ENCODE data around the gene NSMCE1.

Gene NSMCE1

DNA sequence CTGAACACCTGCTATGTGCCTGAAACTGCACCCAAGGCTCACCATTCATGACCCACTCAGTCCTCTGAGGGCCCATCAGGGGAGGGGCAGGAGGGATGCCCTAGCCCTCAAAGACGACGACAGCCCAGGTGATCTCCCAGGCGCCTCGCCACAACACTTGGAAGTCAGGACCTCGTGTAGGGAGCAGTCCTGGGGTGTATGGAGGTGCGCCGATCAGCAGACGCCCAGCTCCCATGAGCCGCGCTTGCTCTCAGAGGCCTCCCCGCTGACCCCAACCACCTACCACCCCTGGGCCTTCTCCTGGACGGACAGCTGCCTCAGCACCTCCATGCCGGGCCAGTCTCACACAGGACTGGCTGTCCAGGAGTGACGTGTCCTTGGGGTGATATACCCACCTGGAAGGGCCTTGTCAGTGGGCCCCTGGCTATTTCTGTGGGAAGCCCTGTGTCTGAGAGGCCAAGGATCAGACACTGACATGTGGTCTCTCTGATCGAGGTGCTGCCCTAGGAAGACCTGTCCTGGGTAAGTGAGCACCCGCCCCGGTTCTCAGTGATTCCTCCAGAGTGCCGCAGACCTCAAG lies 38.6 kb downstream of the NSMCE1 start:
- no peak for DNase-seq (ENCODE audit: low read depth)

DNA sequence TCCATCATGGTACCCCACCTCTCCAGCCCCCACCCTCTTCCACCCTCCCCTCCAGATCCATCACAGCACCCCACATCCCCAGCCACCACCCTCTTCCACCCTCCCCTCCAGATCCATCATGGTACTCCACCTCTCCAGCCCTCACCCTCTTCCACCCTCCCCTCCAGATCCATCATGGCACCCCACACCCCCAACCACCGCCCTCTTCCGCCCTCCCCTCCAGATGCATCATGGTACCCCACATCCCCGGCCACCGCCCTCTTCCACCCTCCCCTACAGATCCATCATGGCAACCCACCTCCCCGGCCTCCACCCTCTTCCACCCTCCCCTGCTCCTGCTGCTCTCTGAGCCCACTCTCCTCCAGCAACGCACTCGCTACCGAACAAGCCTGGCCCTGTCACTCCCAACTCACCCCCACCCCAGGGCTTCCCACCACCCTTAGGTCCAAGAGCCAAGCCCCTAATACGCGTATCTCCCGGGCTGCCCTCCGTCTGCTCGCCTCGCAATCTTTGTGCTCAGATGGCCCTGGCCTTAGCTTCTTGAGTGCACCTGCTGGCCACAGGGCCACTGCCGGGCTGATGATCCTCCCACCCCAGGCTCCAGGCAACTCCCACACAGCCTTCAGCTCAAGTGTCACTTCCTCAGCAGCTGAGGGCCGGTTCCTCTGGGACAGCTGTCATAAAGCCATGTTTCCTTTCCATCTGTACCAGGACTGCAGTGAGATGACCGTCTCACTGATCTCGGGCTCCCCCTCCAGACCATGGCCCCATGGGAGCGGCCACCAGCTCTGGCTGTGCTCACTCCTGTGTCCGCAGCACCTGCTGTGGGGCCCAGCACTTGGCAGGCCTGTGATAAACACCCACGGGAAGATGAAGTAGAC lies 39.7 kb downstream of the NSMCE1 start:
- no peak for DNase-seq (ENCODE audit: low read depth)

DNA sequence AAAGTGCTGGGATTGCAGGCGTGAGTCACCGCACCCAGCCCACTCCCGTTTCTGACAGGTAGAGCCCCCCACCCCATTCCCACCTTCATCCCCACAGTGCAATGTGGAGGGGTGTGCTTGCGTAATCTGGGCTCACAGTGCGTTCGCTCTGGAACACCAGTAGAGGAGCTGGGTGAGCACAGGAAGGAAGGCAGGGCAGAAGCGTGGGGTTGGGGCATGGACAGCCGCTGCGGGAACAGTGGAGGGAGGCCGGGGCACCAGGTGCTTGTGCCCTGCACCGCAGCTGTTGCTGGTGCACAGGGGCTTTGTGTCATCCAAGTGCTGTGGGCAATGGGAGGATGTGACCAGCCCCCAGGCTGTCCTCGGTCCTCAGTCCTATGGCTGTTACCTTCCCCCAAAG lies 40.5 kb downstream of the NSMCE1 start:
- no peak for DNase-seq (ENCODE audit: low read depth)

DNA sequence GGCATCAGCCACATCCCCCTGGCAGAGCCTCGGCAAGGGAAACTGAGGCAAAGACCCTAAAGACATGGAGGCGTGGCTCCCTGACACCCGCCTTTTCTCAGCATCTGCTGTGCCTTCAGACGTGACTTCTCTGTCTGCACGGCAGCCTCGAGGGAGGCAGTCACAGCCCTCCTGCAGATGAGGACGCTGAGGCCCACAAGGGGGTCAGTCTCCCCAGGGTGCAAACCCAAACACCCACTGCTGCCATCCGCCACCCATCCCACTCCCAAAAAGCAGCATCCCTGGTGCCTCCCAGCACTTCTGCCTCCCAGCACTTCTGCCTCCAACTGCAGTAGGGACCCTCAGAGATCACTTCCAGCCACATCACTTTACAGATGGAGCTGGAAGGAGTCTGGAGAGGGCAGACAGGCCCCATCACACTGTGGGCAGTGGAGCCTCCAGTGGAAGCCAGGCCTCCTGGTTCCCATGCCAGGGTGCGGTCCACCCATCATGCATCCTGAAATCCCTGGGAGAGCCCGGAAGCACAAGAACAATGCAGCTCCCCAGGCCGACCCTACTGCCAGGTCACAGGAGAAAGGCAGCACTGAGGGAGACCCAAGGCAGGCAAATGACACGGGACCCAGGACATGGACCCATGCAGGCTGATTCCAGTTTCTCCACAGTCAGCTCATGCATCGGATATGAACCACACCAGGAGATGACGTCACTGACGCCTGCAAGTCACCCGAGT lies 41.4 kb downstream of the NSMCE1 start:
- no peak for DNase-seq (ENCODE audit: low read depth)

DNA sequence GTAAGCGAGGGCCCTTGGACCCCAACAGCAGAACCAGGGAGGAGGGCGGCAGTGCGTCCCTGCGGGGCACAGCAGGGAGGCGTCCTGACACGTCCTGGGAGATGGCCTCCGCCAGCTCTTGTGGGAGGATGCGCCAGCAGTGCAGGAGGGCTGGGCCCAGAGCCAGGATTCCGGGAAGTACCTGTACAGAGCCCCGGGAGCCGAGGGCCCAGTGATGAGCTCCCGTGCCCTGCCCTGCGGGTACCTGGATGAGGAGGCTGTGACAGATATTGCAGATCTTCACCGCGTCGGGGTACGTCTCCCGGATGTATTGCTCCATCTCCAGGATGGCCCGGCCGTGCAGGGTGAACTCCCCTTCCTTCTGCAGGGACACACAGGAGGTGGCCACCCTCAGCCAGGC lies 42.1 kb downstream of the NSMCE1 start:
- DNase-seq (ENCODE audit: low read depth): no peak

DNA sequence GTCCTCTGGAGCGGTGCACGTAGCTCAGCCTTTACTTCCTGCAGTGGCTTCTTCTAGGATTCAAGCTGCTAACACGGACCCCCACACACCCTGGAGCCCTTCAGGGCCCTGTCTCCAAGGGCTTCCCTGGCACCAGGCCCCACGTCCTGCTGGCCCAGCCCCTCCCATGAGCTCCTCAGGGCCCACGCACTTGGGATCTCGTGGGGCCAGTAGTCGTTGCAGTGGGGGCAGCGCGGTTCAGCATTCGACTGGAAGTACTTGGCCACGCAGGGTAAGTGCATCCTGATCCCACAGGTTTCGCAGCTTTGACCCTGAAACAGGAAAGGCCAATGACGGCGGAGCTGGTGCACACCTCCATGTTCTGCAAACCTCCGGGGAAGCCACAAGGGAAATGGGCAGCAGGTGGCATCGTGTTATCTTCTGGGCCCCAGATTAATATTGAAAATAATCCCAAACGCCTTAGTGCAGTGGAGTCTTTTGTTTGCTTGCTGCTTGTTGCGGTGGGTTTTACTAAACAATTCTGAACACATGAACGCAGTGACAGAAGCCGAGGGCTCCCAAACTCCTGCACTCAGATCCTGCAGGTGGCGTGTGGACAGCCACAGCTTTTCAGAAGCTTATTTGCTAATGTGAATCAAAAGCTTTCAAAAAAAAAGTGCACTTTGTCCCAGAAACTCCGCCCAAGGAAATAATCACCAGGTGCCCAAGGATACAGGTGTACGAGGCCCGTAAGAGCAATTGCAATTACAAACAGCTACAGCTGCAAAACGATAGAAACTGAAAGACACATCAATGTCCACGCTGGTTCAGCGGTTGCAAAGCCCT lies 42.8 kb downstream of the NSMCE1 start:
- DNase-seq (ENCODE audit: low read depth): no peak

DNA sequence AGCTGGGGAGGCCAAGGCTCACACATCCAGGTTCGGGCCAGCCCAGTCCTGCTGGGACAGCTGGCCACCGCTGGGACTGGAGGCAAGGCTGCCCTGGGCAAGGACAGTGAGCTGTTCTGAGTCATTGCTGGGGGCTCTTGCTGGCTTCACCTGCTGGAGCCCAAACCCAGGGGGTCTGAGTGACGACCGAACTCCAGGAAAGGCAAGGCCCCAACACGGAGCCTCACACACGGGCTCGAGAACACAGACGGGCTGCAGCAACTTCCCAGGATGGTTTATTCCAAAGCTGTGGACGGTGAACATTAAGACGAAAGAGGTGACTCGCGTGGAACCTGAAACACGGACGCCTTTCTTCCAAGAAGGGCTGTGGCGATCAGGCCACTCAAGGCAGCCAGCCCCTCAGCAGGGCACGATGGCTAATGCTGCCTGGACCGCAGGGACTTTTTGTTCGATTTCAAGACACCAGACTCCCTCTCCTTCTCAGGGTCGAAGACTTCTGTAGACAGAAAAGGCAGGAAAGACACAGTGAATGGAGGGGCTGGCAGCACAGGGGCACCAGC lies 43.8 kb downstream of the NSMCE1 start:
- no peak for DNase-seq (ENCODE audit: low read depth)

DNA sequence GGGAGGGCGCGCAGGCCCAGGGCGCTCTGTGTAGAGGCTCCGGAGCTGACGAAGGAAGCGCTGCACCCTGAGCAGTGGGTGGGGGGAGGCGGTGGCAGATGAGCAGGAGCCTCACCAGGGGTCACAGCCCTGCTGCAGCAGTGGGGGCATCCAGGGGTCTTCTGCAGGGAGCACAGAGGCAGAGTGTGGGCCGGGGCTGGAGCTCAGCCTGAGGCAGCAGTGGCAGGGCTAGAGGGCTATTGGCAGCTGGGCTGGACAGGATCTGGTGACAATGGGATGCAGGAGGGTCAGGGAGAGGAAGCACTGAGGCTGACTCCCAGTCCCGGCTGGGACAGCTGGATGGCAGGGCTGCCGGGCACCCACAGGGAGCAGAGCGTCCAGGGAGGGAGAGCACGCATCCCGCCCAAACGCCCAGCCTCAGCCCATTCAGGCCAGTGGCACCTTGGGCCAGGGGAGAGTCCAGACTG lies 44.3 kb downstream of the NSMCE1 start:
- DNase-seq (ENCODE audit: low read depth): no peak

DNA sequence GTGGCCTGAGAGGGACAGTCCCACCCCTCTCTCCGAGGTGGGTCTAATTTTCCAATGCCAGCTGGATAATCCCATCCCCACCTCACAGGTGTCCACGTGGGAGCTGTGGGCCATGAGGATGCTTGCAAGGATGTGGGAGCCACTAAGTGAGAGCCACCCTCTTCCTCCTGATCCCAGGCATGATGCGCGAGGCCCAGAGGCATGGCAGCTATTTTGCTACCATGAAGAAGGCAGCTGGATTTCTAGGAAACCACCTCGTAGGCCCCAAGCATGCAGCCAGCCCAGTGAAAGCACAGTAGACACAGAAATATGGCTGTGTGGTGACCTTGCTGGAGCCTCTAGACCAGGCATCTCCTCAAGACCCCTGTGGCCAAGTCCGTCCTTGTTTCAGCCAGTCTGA lies 44.9 kb downstream of the NSMCE1 start:
- DNase-seq (ENCODE audit: low read depth): no peak

DNA sequence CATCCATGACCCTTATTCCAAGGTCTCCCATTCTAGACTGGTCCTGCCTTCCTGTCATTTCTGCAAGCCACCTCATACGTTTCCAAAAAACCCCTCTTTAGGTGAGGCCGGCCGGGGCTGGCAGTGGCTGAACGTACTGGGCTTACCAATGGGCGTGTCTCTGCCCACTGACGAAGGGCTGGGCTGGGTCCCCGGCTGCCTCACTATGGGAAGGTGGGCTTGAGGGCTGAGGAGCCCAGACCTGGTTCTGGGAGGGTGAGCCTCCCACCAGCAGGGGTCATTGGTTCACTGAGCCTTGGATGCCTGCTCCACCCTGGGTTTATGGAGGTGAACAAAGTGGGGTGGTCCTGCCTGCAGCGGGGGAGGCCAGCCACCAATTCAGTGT lies 45.4 kb downstream of the NSMCE1 start:
- DNase-seq (ENCODE audit: low read depth): no peak

DNA sequence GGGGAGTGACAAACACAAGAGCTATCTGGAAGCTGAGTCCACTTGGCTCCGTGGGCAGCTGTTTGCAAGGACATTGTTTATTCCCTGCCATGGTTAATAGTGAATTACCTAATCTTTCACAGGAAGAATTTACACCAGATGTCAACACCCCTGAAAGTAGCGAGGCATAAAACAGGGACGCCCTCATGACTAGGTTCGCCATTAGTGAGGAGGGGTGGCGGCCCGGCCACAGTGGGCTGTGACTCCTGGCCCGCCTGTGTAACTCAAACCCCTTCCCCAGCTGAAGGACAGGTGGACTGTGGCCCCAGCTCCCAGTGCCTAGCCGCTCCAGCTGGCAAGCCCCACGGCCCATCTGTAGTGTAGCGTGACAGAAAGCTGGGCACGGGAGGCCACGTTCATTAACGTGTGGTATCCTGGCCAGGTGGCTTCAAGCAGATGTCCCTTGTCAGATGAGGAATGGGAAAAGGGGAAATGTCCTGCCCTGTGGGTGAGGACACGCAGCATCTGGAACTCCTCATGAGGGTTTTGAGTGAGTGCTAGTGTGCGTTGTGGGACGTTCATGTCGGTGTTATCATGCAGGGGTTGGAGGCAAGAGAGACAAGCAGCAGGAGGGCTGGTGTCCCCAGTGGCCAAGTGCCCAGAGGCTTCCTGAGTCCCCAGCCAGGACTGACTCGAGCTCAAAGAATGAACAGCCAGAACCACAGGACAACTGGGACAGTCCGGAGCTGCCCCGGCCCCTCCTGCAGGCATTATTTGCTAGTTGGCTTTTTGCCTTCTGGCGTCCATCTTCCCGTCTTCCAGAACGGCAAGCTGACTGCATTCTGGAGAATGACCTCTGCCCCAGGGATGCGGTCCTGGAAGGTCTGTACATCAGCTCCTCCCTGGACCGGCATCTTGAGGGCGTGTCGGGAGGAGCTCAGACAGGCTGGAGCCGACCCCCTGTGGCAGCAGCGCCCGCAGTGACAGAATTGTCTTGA lies 46.0 kb downstream of the NSMCE1 start:
- DNase-seq (ENCODE audit: low read depth): no peak

DNA sequence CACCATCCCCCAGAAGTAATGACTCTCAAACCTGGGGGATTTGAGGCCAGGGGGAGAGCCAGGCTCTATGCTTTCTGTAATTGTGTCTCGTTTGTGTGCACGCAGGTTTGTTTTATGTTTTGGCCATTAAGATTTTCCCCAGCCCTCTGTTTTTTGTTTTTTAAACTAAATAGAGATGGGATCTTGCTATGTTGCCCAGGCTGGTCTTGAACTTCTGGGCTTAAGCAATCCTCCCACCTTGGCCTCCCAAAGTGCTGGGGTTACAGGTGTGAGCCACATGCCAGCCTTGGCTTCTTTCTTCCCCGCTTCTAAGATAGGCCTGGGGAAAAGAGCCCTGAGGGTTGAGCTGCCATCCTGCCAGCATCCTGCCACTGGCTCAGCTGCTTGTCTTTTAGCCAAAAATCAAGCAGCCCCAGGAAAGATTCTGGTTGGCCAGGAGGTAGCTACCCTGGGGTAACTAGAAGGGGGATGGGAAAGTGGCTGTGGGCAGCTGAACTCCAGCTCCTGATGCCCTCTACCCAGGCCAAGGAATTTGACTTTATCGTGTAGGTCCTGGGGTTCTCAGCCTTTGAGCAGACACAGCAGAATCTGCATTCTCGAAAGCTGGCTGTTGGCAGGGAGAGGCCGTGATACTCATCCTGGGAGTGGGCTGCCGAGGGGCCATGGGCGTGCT lies 46.9 kb downstream of the NSMCE1 start:
- DNase-seq (ENCODE audit: low read depth): no peak

DNA sequence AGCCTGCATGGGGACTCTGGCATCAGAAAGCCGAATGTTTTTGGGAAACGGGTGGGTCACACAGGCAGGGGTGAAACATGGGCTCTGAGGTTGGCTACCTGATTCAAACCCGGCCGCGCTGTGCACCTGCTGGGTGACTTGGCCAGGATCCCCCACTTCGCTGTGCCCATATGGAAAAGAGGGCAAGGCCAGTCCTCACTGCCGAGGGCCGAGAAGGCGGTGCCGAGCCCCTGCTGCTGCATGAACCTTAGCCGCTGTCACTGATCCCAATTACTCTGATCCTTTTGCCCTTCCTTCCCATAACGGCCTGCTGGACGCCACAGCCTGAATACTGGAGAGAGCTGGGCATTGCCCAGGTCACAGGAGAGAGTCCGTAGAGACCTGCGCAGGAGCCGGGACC lies 47.6 kb downstream of the NSMCE1 start:
- DNase-seq (ENCODE audit: low read depth): no peak

DNA sequence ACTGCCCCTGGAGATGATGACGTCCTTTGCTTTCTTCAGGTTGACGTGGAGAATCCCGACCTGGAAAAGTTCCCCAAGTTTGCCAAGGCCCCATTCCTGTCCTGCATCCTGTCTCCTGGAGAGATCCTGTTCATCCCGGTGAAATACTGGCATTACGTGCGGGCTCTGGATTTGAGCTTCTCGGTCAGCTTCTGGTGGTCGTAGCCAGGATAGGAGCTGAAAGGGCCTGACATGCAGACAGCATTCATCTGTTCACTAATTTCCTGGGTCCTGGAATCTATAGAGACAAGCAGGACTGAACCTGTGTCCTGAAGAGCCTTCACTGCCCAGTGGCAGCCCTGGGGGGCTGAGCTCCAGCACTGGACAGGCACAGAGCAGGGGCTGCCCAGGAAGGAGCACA lies 48.0 kb downstream of the NSMCE1 start:
- no peak for DNase-seq (ENCODE audit: low read depth)

DNA sequence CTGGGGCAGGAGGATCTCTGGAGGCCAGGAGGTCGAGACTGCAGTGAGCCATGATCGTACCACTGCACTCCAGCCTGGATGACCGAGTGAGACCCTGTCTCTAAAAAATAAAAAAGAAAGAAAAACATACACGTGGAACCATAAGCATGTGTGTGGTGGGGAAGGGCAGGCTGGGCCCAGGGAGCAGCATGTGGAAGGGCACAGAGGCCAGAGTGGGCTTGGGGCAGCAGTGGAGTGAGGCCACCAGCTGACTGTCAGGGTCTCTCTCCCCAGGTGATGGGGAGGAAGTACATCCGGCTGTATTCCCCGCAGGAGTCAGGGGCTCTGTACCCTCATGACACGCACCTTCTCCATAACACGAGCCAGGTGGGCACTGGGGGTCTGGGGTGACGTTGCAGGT lies 48.5 kb downstream of the NSMCE1 start:
- no peak for DNase-seq (ENCODE audit: low read depth)

DNA sequence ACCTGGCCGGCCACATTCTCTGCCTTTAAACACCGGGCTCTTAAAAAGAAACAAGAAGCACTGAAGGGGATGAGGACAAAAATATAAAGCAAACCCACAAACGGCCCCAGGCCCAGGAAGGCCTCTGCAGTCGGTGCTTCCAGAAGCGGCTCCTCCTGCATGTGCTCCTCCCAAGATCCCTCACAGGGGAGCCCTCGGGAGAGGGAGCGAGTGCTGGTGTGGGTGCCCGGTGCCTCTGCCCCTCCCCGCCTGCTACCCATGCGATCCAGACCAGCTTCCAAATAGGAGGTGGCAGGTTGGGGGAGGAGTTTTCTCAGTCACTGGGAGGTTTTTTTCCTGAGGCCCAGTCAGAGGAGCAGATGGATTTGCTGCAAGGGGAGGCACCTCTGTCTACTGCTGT lies 49.4 kb downstream of the NSMCE1 start:
- DNase-seq (ENCODE audit: low read depth): no peak

DNA sequence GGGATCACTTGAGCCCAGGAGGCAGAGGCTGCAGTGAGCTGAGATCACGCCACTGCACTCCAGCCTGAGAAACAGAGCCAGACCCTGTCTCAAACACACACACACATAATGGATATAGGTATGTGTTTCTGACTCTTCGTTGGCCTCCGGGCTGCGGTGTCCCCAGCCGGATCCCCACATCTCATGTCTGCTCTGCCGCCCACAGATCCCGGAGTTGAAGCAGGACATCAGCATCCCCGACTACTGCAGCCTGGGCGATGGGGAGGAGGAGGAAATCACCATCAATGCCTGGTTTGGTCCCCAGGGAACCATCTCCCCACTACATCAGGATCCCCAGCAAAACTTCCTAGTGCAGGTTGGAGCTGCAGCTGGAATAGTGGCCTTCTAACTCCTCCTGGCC lies 49.8 kb downstream of the NSMCE1 start:
- no peak for DNase-seq (ENCODE audit: low read depth)

DNA sequence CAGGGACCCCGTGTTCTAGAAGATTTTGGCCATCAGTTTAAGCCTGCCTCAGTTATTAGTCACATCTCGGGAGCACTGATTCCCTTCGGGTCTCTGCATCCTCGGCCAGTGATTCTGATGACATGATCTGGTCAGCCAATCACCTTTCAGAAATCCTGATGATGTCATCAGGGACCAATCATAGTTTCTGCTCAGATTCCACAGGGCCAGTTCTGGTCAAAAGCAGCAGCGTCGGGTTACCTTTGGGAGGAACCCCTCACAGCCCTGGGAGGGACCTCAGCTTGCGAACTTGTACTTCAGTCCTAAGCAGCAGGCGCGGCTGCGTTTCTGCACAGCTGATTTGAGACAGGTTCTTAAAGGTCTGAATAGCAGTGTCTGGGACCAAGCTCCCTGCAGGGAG lies 51.3 kb downstream of the NSMCE1 start:
- no peak for DNase-seq (ENCODE audit: low read depth)

DNA sequence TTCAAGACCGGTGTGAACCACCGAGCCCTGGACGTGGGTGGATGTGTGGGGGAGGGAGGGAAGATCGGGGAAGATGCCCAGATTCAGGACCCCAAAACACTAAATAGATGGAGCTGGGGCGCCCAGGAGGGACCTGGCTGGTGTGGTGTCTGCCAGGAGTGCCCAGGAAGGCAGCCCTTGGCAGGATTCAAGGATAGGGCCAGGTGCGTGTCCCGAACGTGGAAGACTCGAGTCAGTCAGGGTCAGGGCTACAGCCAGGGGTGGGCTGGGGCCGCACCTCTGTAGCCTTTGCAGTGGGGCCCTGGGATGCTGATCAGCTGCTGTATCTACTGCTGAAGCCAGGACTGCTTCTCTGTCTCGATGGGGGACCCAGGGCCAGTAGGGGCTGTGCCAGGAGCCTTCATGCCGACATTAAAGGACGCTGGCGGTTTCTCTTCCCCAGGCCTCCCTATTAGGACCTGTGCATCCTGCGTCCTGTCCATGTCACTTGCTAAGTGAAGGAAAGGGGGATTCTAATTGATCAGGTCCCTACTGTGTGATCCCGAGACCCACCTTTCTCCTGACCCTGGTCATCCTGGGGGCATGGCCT lies 52.2 kb downstream of the NSMCE1 start:
- no peak for DNase-seq (ENCODE audit: low read depth)

DNA sequence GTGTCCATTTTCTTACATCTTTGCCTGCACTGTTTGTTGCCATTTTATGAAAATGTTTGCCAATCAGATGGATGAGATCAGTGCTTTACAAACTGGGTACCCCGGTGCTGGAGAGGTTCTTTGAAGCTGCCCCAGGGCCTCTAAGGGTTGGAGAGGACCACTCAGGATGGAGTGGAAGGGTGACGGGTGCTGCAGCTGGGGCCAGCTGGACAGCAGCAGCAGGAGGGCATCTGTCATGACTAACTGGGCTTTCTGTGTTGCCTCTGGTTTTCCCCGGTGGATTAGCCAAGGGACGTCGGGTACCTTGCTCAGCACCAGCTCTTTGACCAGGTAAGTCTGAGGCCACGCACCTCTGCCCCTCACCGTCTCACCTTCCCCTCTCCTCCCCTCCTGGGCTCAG lies 52.9 kb downstream of the NSMCE1 start:
- no peak for DNase-seq (ENCODE audit: low read depth)
